ENCODE results near the gene VGF.

Gene VGF

DNA sequence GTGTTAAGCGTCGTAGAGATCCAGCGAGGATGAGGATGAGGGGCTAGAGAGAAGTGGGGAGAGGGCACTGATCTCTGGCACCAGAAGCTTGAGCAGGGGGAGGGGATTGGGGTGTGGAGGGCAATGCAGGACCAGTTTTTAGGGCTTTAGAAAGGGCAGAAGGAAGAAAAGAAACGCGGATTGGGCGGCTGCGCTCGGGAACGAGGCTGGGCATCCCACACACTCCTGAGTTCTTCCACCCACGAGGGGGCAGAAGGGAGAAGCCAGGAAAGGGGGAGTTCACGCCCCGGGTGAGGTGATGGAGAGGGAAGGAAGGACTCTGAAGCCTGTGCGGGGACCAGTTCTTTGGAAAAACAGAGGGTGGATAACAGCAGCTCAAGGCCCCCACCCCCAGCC, 6.1 kb upstream of the VGF start:
- no peak overlapping the region for H3K4me3 ChIP-seq
- H3K9me3 ChIP-seq, result no peaks in the 10 kb centered on the region
- TF ChIP-seq, protein P1, sequence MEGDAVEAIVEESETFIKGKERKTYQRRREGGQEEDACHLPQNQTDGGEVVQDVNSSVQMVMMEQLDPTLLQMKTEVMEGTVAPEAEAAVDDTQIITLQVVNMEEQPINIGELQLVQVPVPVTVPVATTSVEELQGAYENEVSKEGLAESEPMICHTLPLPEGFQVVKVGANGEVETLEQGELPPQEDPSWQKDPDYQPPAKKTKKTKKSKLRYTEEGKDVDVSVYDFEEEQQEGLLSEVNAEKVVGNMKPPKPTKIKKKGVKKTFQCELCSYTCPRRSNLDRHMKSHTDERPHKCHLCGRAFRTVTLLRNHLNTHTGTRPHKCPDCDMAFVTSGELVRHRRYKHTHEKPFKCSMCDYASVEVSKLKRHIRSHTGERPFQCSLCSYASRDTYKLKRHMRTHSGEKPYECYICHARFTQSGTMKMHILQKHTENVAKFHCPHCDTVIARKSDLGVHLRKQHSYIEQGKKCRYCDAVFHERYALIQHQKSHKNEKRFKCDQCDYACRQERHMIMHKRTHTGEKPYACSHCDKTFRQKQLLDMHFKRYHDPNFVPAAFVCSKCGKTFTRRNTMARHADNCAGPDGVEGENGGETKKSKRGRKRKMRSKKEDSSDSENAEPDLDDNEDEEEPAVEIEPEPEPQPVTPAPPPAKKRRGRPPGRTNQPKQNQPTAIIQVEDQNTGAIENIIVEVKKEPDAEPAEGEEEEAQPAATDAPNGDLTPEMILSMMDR (IDR thresholded peaks at IDR 0.05), result no peak
- peaks cover 4 to 46% (median 33%) of the 10 kb centered on the region in 4 donors for H3K4me1 ChIP-seq
- no peak for DNase-seq
- H3K27me3 ChIP-seq, result peaks cover 11 to 99% of the 10 kb centered on the region in 2 donors
- no peak overlapping the region for H3K27ac ChIP-seq
- no peaks in the 10 kb centered on the region for H3K36me3 ChIP-seq
- intact Hi-C loops (cut with DNase I; ENCODE audit: low total_unique reads), result no loop called here

DNA sequence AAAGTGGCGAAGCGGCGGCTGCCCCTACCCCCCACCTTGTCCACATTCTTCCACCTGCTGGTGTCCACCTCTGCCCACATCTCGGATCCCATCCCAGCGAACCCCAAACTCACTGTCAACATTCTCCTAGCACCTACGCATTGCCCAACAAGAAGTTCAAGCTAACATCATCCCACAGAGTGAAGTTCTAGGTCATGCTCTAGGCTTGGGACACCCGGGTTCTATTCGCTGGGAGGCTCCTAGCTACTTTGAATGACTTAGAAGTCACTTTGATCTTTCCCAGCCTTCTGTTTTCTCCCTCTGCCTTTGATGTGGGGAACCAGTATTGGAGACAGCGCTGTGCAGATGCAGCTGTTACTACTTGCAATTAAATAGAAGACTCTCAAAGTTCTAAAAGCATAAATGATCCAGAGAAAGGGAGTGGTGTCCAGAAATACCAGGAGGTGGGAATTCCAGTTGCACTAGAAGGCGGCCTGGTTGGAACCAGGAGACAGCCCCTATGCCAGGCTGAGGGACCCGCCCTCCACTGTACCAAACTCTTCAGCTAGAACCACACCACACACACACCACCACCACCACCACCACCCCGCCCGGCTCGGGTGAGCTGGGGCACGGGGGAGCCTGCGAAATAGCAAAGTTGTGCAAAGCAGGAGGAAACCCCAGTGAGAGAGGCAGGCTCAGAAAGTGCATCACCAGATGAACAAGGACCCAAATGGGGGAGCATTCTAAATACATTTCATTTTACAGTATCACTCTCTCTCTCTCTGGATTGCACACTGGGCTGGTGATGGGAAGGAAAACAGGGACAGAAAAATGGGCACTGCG, 5.5 kb upstream of the VGF start:
- H3K36me3 ChIP-seq, result no peaks in the 10 kb centered on the region
- TF ChIP-seq, protein P1 (IDR thresholded peaks at IDR 0.05), result no peak
- no peak overlapping the region for H3K27ac ChIP-seq
- peaks cover 11 to 99% of the 10 kb centered on the region in 2 donors for H3K27me3 ChIP-seq
- peaks cover 4 to 50% (median 35%) of the 10 kb centered on the region in 4 donors for H3K4me1 ChIP-seq
- H3K9me3 ChIP-seq, result no peaks in the 10 kb centered on the region
- no peak for DNase-seq
- intact Hi-C loops (cut with DNase I; ENCODE audit: low total_unique reads), result no loop called here
- H3K4me3 ChIP-seq, result no peak overlapping the region

- Histone ChIP-seq H3K9me3 (no peaks in the 10 kb centered on the region), H3K27me3 (peaks cover 11 to 99% of the 10 kb centered on the region in 2 donors), H3K36me3 (no peaks in the 10 kb centered on the region), H3K4me3 (no peak overlapping the region), H3K4me1 (peaks cover 4 to 58% (median 43%) of the 10 kb centered on the region in 4 donors), H3K27ac (no peak overlapping the region)
- TF ChIP-seq, protein P1 (IDR thresholded peaks at IDR 0.05), result peak; percentile 77 to 84
- intact Hi-C loops (cut with DNase I; ENCODE audit: low total_unique reads), result loop anchor here (2.0 to 10.0 kb wide), 2 partner anchors 25 to 275 kb away; partner anchors contain the start of gene ACHE
- DNase-seq, result peak; percentile 65 to 79
These were observed 4.6 kb upstream of the VGF start for GRCh38 chr7:101169838-101170551.

DNA sequence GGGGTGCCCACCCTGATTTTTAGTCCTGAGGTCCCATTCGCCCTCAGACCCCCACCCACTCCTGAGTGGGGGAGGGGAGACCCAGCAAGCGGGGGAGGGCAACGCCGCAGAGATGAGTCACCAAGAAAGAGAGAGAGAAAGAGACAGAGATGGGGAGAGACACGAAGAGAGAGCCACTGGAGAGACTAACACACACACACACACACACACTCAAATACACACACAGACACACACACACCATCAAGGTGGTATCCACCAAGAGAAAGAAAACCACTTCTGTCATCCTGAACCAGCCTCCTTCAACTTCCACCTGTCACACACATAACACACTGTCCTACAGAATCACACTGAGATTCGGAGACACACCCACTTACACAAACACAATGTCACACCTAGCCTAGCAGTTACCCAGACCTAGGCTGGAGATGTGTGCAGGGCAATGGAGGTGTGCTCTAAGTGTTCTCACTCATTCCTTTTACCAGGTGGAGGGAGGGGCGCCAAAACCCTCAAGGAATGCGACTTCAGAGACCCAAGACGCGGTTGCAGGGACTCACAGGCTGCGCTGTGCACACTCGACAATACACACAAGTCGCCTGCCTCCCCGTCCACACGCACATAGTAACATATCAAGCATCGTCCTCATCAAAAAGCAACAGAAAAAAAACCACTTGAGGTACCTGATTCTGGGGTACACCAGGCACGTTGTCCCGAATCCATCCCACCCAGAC, 3.9 kb upstream of the VGF start:
- TF ChIP-seq, protein P1 (IDR thresholded peaks at IDR 0.05), result no peak
- H3K4me1 ChIP-seq, result peaks cover 4 to 61% (median 46%) of the 10 kb centered on the region in 4 donors
- peaks cover 11 to 99% of the 10 kb centered on the region in 2 donors for H3K27me3 ChIP-seq
- H3K9me3 ChIP-seq, result no peaks in the 10 kb centered on the region
- intact Hi-C loops (cut with DNase I; ENCODE audit: low total_unique reads), result loop anchor here (2.0 to 10.0 kb wide), 2 partner anchors 24 to 274 kb away; partner anchors contain the start of gene ACHE
- no peak overlapping the region for H3K27ac ChIP-seq
- no peak overlapping the region for H3K4me3 ChIP-seq
- DNase-seq, result no peak
- no peaks in the 10 kb centered on the region for H3K36me3 ChIP-seq

- TF ChIP-seq, protein P1 (IDR thresholded peaks at IDR 0.05), result no peak
- H3K27me3 ChIP-seq, result peaks cover 13 to 99% of the 10 kb centered on the region in 2 donors
- no peak overlapping the region for H3K4me3 ChIP-seq
- no peaks in the 10 kb centered on the region for H3K9me3 ChIP-seq
- no peak for DNase-seq
- intact Hi-C loops (cut with DNase I; ENCODE audit: low total_unique reads), result loop anchor here (2.0 to 10.0 kb wide), 2 partner anchors 24 to 274 kb away; partner anchors contain the start of gene ACHE
- no peaks in the 10 kb centered on the region for H3K36me3 ChIP-seq
- H3K4me1 ChIP-seq, result peaks cover 4 to 61% (median 49%) of the 10 kb centered on the region in 4 donors
- H3K27ac ChIP-seq, result no peak overlapping the region
These were observed 3.2 kb upstream of the VGF start for GRCh38 chr7:101168412-101169049.
